ENCODE data around the gene ZNF280B. TPM values are rescaled to one million over a fixed set of nuclear protein-coding genes. Genes with fewer than 3 reads are reported as not detected.

Gene ZNF280B
- total and polyA plus RNA-seq, 2 donors (not counting 1 experiment from before 2014, with no cell fraction given): 0.67 to 3.5 TPM

DNA sequence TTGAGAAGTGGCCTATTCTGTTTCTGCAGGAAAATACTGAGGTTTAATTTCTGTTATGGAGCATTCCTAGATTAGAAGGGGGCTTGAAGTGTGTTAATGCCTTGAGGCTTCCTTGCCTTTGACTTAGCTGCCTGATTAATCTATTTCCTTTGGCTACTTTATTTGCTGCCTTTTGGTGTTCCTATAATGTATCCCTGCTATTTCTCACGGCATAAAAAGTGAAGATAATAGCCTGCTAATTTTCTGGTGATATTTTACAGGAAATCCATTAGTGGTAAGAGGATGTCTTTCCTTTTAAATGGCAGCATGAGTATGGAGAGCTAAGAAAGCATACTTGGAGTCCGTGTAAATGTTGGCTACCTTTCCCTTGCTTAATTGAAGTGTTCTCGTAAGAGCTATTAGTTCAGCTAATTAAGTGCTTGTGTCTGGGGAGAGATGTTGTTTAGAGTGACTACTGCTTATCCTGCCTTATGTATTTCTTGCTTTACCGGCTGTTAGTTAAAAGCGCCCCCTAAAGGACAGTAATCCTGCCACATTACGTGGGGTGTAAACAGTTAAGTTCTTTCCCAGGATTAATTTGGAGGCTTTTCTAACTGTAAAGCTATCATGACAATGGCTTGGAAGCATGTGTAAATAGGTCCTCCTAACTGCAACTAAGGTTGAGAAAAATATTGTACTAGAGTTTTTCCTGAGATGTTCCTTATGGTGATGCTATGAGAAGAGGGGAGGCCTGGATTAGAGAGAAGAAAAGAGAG is 45.6 kb downstream of the ZNF280B start:
- no peak overlapping the region for H2AFZ ChIP-seq (ENCODE audit: insufficient read depth, low read depth, low read length, poor library complexity, severe bottlenecking)
- TF ChIP-seq EZH2 (IDR thresholded peaks at IDR 0.05; ENCODE audit: borderline replicate concordance, insufficient read depth, low read depth, low read length, poor library complexity, severe bottlenecking): no peak
- TF ChIP-seq, protein P1, sequence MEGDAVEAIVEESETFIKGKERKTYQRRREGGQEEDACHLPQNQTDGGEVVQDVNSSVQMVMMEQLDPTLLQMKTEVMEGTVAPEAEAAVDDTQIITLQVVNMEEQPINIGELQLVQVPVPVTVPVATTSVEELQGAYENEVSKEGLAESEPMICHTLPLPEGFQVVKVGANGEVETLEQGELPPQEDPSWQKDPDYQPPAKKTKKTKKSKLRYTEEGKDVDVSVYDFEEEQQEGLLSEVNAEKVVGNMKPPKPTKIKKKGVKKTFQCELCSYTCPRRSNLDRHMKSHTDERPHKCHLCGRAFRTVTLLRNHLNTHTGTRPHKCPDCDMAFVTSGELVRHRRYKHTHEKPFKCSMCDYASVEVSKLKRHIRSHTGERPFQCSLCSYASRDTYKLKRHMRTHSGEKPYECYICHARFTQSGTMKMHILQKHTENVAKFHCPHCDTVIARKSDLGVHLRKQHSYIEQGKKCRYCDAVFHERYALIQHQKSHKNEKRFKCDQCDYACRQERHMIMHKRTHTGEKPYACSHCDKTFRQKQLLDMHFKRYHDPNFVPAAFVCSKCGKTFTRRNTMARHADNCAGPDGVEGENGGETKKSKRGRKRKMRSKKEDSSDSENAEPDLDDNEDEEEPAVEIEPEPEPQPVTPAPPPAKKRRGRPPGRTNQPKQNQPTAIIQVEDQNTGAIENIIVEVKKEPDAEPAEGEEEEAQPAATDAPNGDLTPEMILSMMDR (IDR thresholded peaks at IDR 0.05): no peak
- peaks cover 3% of the 10 kb centered on the region for H3K27me3 Mint-ChIP-seq
- 56% methylated on average over 4 of the region's 6 CpGs for WGBS (ENCODE audit: insufficient coverage)
- H3K4me1 Mint-ChIP-seq: peaks cover 19% of the 10 kb centered on the region
- CTCF ChIA-PET: interaction anchor here (0.7 to 5.3 kb wide), 25 partner anchors 10 to 497 kb away, joined by 3 to 58 read pairs (median 5); no protein-coding TSS in a partner anchor
- no peak overlapping the region for H3K27ac ChIP-seq (ENCODE audit: low read length in 2 of 2)
- H3K9ac ChIP-seq (ENCODE audit: low read length): no peak overlapping the region
- H3K4me3 ChIP-seq (ENCODE audit: control extremely low read depth in 1 of 5, extremely low read depth in 1 of 5, insufficient read depth in 1 of 5, low read depth in 2 of 5, low read length in 4 of 5): no peak overlapping the region
- H3K4me3 Mint-ChIP-seq: no peak overlapping the region
- peaks cover 10% of the 10 kb centered on the region for H3K9me3 Mint-ChIP-seq (ENCODE audit: insufficient read depth)
- H3K9me3 ChIP-seq (ENCODE audit: control extremely low read depth in 1 of 3, control insufficient read depth in 2 of 3, insufficient read depth in 1 of 3, low read length in 2 of 3): peaks cover 4 to 27% (median 20%) of the 10 kb centered on the region in 3 donors
- H3K4me2 ChIP-seq (replicated peaks; ENCODE audit: low read depth, low read length, poor library complexity, severe bottlenecking): no peak overlapping the region
- H3K27me3 ChIP-seq (replicated peaks in 1 of 4; ENCODE audit: control extremely low read depth in 1 of 4, control insufficient read depth in 3 of 4, insufficient read depth in 4 of 4, low read length in 3 of 4): no peaks in the 10 kb centered on the region
- no peaks in the 10 kb centered on the region for H3K36me3 ChIP-seq (replicated peaks in 1 of 2; ENCODE audit: control extremely low read depth in 1 of 2, control insufficient read depth in 1 of 2, extremely low read depth in 1 of 2, insufficient read depth in 2 of 2, low read length in 1 of 2)
- H3K4me1 ChIP-seq (ENCODE audit: control insufficient read depth in 2 of 2, insufficient read depth in 2 of 2, low read length in 2 of 2): peaks cover 13 to 15% of the 10 kb centered on the region in 2 donors
- ATAC-seq (ENCODE audit: low read depth): no peak
- DNase-seq: no peak
- no peaks in the 10 kb centered on the region for H4K20me1 ChIP-seq (ENCODE audit: control insufficient read depth, insufficient read depth, low read length, poor library complexity, severe bottlenecking)
- no peaks in the 10 kb centered on the region for H3K79me2 ChIP-seq (ENCODE audit: control insufficient read depth, insufficient read depth, low read length)
- intact Hi-C loops (cut with micrococcal nuclease): loop anchor here (5.0 kb wide), 1 partner anchor 124 kb away; no protein-coding TSS in a partner anchor
- no peak overlapping the region for H3K27ac Mint-ChIP-seq
- POLR2A ChIA-PET: no interaction called here

DNA sequence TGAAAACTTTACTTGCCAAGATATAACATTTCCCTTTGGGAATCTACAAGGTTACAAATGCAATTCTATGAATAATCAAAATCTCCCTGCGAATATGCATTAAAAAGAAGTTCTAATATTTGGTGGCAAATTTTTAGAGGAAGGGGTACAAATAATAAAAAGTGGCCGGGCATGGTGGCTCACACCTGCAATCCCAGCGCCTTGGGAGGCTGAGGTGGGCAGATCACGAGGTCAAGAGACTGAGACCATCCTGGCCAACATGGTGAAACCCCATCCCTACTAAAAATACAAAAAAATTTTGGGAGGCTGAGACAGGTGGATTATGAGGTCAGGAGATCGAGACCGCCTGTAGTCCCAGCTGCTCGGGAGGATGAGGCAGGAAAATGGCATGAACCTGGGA is 47.0 kb downstream of the ZNF280B start:
- Histone ChIP-seq H3K4me3 (ENCODE audit: control extremely low read depth in 1 of 5, extremely low read depth in 1 of 5, insufficient read depth in 1 of 5, low read depth in 2 of 5, low read length in 4 of 5) (no peak overlapping the region), H3K27ac (ENCODE audit: low read length in 2 of 2) (no peak overlapping the region), H3K9ac (ENCODE audit: low read length) (no peak overlapping the region), H3K79me2 (ENCODE audit: control insufficient read depth, insufficient read depth, low read length) (no peaks in the 10 kb centered on the region), H3K4me2 (replicated peaks; ENCODE audit: low read depth, low read length, poor library complexity, severe bottlenecking) (no peak overlapping the region), H2AFZ (ENCODE audit: insufficient read depth, low read depth, low read length, poor library complexity, severe bottlenecking) (no peak overlapping the region), H4K20me1 (ENCODE audit: control insufficient read depth, insufficient read depth, low read length, poor library complexity, severe bottlenecking) (no peaks in the 10 kb centered on the region), H3K4me1 (ENCODE audit: control insufficient read depth in 2 of 2, insufficient read depth in 2 of 2, low read length in 2 of 2) (peaks cover 13 to 15% of the 10 kb centered on the region in 2 donors), H3K36me3 (replicated peaks in 1 of 2; ENCODE audit: control extremely low read depth in 1 of 2, control insufficient read depth in 1 of 2, extremely low read depth in 1 of 2, insufficient read depth in 2 of 2, low read length in 1 of 2) (no peaks in the 10 kb centered on the region), H3K9me3 (ENCODE audit: control extremely low read depth in 1 of 3, control insufficient read depth in 2 of 3, insufficient read depth in 1 of 3, low read length in 2 of 3) (peaks cover 6 to 34% (median 26%) of the 10 kb centered on the region in 3 donors), H3K27me3 (replicated peaks in 1 of 4; ENCODE audit: control extremely low read depth in 1 of 4, control insufficient read depth in 3 of 4, insufficient read depth in 4 of 4, low read length in 3 of 4) (no peaks in the 10 kb centered on the region)
- ATAC-seq (ENCODE audit: low read depth) (no peak), DNase-seq (no peak)
- intact Hi-C loops (cut with micrococcal nuclease): loop anchor here (5.0 kb wide), 1 partner anchor 126 kb away; no protein-coding TSS in a partner anchor
- Mint-ChIP-seq H3K9me3 (ENCODE audit: insufficient read depth) (peaks cover 10% of the 10 kb centered on the region), H3K27ac (no peak overlapping the region), H3K27me3 (peaks cover 3% of the 10 kb centered on the region), H3K4me1 (peaks cover 19% of the 10 kb centered on the region), H3K4me3 (no peak overlapping the region)
- ChIA-PET CTCF (interaction anchor here (1.0 to 5.3 kb wide), 7 partner anchors 12 to 351 kb away, joined by 3 to 58 read pairs (median 6); no protein-coding TSS in a partner anchor), POLR2A (no interaction called here)
- WGBS (ENCODE audit: insufficient coverage): 90% methylated on average over 4 of the region's 7 CpGs
- no peak for TF ChIP-seq EZH2 (IDR thresholded peaks at IDR 0.05; ENCODE audit: borderline replicate concordance, insufficient read depth, low read depth, low read length, poor library complexity, severe bottlenecking)
- TF ChIP-seq, protein P1 (IDR thresholded peaks at IDR 0.05): no peak
